Measurements from ENCODE around the gene DNMT1.

DNA sequence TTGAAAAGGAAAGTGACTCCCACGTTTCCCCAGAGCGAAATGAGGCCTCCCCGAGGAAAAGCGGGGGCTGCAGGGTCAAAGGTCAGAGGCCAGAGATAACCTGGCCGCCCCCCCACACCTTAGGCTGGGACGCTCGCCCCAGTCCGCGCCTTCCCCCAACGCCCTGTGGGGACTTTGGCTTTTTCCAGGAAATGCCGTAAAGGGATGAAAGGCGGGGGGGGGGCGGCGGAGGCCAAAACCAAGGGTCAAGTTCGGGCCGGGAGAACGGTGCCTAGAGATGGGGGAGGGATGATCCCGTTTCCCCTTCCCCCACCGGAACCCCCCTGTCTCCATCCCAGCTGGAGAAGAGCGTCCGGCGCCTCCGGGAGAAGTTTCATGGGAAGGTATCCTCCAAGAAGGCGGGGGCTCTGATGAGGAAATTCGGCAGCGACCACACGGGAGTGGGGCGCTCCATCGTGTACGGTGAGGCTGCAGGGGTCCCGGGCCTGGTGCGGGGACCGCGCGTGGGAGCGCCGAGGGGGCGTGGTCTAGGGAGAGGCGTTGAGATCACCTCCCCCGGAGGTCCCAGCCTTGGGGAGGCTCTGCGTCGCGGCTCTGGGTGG, 108.1 kb downstream of the DNMT1 start:
- TF ChIP-seq, protein P1, sequence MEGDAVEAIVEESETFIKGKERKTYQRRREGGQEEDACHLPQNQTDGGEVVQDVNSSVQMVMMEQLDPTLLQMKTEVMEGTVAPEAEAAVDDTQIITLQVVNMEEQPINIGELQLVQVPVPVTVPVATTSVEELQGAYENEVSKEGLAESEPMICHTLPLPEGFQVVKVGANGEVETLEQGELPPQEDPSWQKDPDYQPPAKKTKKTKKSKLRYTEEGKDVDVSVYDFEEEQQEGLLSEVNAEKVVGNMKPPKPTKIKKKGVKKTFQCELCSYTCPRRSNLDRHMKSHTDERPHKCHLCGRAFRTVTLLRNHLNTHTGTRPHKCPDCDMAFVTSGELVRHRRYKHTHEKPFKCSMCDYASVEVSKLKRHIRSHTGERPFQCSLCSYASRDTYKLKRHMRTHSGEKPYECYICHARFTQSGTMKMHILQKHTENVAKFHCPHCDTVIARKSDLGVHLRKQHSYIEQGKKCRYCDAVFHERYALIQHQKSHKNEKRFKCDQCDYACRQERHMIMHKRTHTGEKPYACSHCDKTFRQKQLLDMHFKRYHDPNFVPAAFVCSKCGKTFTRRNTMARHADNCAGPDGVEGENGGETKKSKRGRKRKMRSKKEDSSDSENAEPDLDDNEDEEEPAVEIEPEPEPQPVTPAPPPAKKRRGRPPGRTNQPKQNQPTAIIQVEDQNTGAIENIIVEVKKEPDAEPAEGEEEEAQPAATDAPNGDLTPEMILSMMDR (IDR thresholded peaks at IDR 0.05): no peak
- TF ChIP-seq POLR2A (IDR thresholded peaks at IDR 0.05): no peak

All from right lobe of liver (tissue), 4 donors.